Liver (tissue), 9 donors: ENCODE results near the gene ISOC1. TPM values are rescaled to one million over a fixed set of nuclear protein-coding genes. Genes with fewer than 3 reads are reported as not detected.

ENCODE experiments used
- DNase-seq: peaks from one replicate; pipeline ENCODE4 v3.0.0-alpha.2; 2017; ENCODE audit warnings: low spot score
- H3K27ac ChIP-seq, 2 donors: one replicate each; pipeline ENCODE4 v1.7.0; 2013; ENCODE audit warnings: inconsistent platforms in 2 of 2, low read length in 2 of 2, control low read depth in 1 of 2, low read depth in 1 of 2, mild to moderate bottlenecking in 1 of 2
- H3K27me3 ChIP-seq, 4 donors: one replicate each; pipeline versions ENCODE4 v1.6.1 to v1.7.0; 2013; ENCODE audit warnings: low read length in 3 of 4, inconsistent platforms in 1 of 4, mild to moderate bottlenecking in 1 of 4, moderate library complexity in 1 of 4; ENCODE audit not compliant: control insufficient read depth in 4 of 4, insufficient read depth in 4 of 4
- H3K36me3 ChIP-seq, 4 donors: one replicate each; pipeline versions ENCODE4 v1.6.1 to v1.7.0; 2013; ENCODE audit warnings: low read length in 3 of 4, mild to moderate bottlenecking in 3 of 4, low read depth in 1 of 4, moderate library complexity in 1 of 4; ENCODE audit not compliant: control insufficient read depth in 4 of 4, insufficient read depth in 3 of 4
- H3K4me1 ChIP-seq, 4 donors: one replicate each; pipeline versions ENCODE4 v1.6.1 to v1.7.0; 2013; ENCODE audit warnings: low read length in 3 of 4, mild to moderate bottlenecking in 3 of 4, moderate library complexity in 1 of 4; ENCODE audit not compliant: control insufficient read depth in 4 of 4, insufficient read depth in 4 of 4
- H3K4me3 ChIP-seq, 3 donors: one replicate each; pipeline versions ENCODE4 v1.6.1 to v1.7.0; 2013; ENCODE audit warnings: low read length in 3 of 3, control low read depth in 1 of 3, low read depth in 1 of 3, mild to moderate bottlenecking in 1 of 3
- H3K9ac ChIP-seq, 2 donors: one replicate each; pipeline ENCODE4 v1.7.0; 2013; ENCODE audit warnings: low read length in 2 of 2, mild to moderate bottlenecking in 2 of 2, moderate library complexity in 2 of 2, control low read depth in 1 of 2, low read depth in 1 of 2
- H3K9me3 ChIP-seq, 4 donors: one replicate each; pipeline versions ENCODE4 v1.6.1 to v1.7.0; 2013; ENCODE audit warnings: low read length in 3 of 4; ENCODE audit not compliant: control insufficient read depth in 4 of 4
- ATF3 ChIP-seq: IDR thresholded peaks from 2 replicates; pipeline ENCODE4 v1.6.1; 2016; ENCODE audit warnings: antibody characterized with exemption
- CTCF ChIP-seq: fragments of 150-350 bp; IDR thresholded peaks from 2 replicates; pipeline ENCODE4 v1.5.1; 2017; ENCODE audit warnings: improper control_type of control experiment, low read depth, low read length; ENCODE audit not compliant: missing input control
- EGR1 ChIP-seq, 2 donors: IDR thresholded peaks; 2 replicates each; pipeline ENCODE4 v1.6.1; 2016 to 2018; ENCODE audit warnings: antibody characterized with exemption in 2 of 2, low read depth in 2 of 2
- FOXA2 ChIP-seq: IDR thresholded peaks from 2 replicates; pipeline ENCODE4 v1.6.1; 2016; ENCODE audit warnings: antibody characterized with exemption
- GABPA ChIP-seq, 2 donors: IDR thresholded peaks in 1 of 2; conservative IDR thresholded peaks in 1 of 2; 2 replicates each; pipeline ENCODE4 v1.6.1; 2016; ENCODE audit warnings: antibody characterized with exemption in 2 of 2, mild to moderate bottlenecking in 1 of 2, moderate library complexity in 1 of 2
- HNF4A ChIP-seq, 2 donors: conservative IDR thresholded peaks; 2 replicates each; pipeline ENCODE4 v1.6.1; 2016; ENCODE audit warnings: antibody characterized with exemption in 2 of 2, mild to moderate bottlenecking in 2 of 2
- HNF4G ChIP-seq: IDR thresholded peaks from 2 replicates; pipeline ENCODE4 v1.6.1; 2016; ENCODE audit warnings: antibody characterized with exemption
- JUND ChIP-seq, 2 donors: IDR thresholded peaks; 2 replicates each; pipeline ENCODE4 v1.6.1; 2016; ENCODE audit warnings: antibody characterized with exemption in 2 of 2
- NR2F2 ChIP-seq: IDR thresholded peaks from 2 replicates; pipeline ENCODE4 v1.6.1; 2016; ENCODE audit warnings: antibody characterized with exemption
- RAD21 ChIP-seq, 2 donors: IDR thresholded peaks; 2 replicates each; pipeline ENCODE4 v1.6.1; 2016; ENCODE audit warnings: antibody characterized with exemption in 2 of 2, mild to moderate bottlenecking in 2 of 2
- RXRA ChIP-seq, 2 donors: IDR thresholded peaks; 2 replicates each; pipeline ENCODE4 v1.6.1; 2017 to 2018; ENCODE audit warnings: antibody characterized with exemption in 2 of 2, mild to moderate bottlenecking in 1 of 2
- SP1 ChIP-seq: IDR thresholded peaks from 2 replicates; pipeline ENCODE4 v1.6.1; 2018; ENCODE audit warnings: antibody characterized with exemption, mild to moderate bottlenecking
- TAF1 ChIP-seq: conservative IDR thresholded peaks from 2 replicates; pipeline ENCODE4 v1.6.1; 2016; ENCODE audit warnings: antibody characterized with exemption, mild to moderate bottlenecking
- YY1 ChIP-seq: IDR thresholded peaks from 2 replicates; pipeline ENCODE4 v1.6.1; 2016; ENCODE audit warnings: antibody characterized with exemption, mild to moderate bottlenecking
- ZBTB33 ChIP-seq: IDR thresholded peaks from 2 replicates; pipeline ENCODE4 v1.6.1; 2016; ENCODE audit warnings: antibody characterized with exemption
- WGBS: extraction: QIAGEN DNeasy Blood & Tissue Kit; methylation state at CpG from one replicate; pipeline ENCODE4 v1.1.7; 2013; 5-methylcytosine and 5-hydroxymethylcytosine counted together
- polyA plus RNA-seq, 2 donors: library from polyadenylated mRNA; stranded (reverse) in 1 of 2; unstranded in 1 of 2; fragments of 200-250 nt in 1 of 2; fragments of >200 nt in 1 of 2; fragmentation: Nextera tagmentation in 1 of 2; extraction: Ambion mirVana in 1 of 2; gene quantifications; one replicate each; pipeline versions ENCODE4 v1.2.1 to v1.2.3, GENCODE V29; 2013 to 2015
- total RNA-seq, 2 donors: library from RNA; depleted of rRNA; stranded (reverse); fragments of >200 nt; gene quantifications; one replicate each; pipeline ENCODE4 v1.2.3, GENCODE V29; 2014
- TF ChIP-seq, protein P1 (sequence below): IDR thresholded peaks from 2 replicates; pipeline ENCODE4 v1.6.1; 2016; ENCODE audit warnings: antibody characterized with exemption, mild to moderate bottlenecking
- donor health status: healthy.
- donor health status: healthy.
- donor health status: healthy.
- donor health status: healthy.
- donor health status: healthy.

ISOC1 gene
- total and polyA plus RNA-seq, 4 donors, result 34.1 to 52.9 (median 41.8) TPM

- no peak for TF ChIP-seq ZBTB33
Observed at GRCh38 chr5:129107637-129108036, 13.1 kb downstream of the ISOC1 start (continued).

DNA sequence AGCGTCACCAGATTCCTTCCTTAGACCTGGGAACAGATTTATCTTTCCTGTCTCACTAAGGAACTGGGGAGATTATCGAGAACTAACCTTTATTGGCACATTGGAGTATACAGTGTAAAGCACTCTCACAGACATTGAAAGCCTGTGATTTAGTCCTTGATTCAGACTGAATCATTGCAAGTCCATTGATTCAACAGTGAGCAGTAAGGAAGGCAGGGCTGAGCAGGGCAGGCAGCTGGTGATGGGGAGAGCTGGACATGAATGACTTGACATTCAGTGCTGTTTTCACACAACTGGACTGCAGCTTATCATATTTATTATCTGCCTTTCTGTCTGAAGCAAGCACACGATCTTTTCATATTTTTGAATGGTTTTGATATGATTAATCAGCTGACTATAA, 16.2 kb downstream of the ISOC1 start:
- H3K27ac ChIP-seq, result no peak overlapping the region
- DNase-seq, result no peak
- H3K27me3 ChIP-seq, result no peaks in the 10 kb centered on the region
- H3K36me3 ChIP-seq, result peaks cover 3 to 10% (median 9%) of the 10 kb centered on the region in 4 donors
- TF ChIP-seq FOXA2, result no peak
- TF ChIP-seq GABPA (IDR thresholded peaks at IDR 0.05 in 1 of 2, conservative IDR thresholded peaks at IDR 0.05 in 1 of 2), result no peak
- TF ChIP-seq TAF1, result no peak
- no peak for TF ChIP-seq RXRA (IDR thresholded peaks at IDR 0.05)
- no peak for TF ChIP-seq CTCF
- TF ChIP-seq EGR1 (IDR thresholded peaks at IDR 0.05; ENCODE audit: low read depth in 2 of 2), result no peak
- TF ChIP-seq JUND (IDR thresholded peaks at IDR 0.05), result no peak
- TF ChIP-seq YY1, result no peak
- TF ChIP-seq ZBTB33, result no peak
- TF ChIP-seq ATF3, result no peak
- no peak for TF ChIP-seq SP1
- no peak for TF ChIP-seq HNF4G
- H3K4me1 ChIP-seq, result peaks cover 3 to 33% (median 24%) of the 10 kb centered on the region in 4 donors
- H3K4me3 ChIP-seq, result no peak overlapping the region
- no peaks in the 10 kb centered on the region for H3K9me3 ChIP-seq
- WGBS, result 87% methylated on average over 3 of the region's 3 CpGs
- no peak overlapping the region for H3K9ac ChIP-seq

- Histone ChIP-seq H3K27me3 (no peaks in the 10 kb centered on the region), H3K27ac (no peak overlapping the region), H3K9ac (no peak overlapping the region), H3K9me3 (no peaks in the 10 kb centered on the region), H3K4me1 (peaks cover 3 to 37% (median 26%) of the 10 kb centered on the region in 4 donors), H3K36me3 (peaks cover 3 to 10% (median 9%) of the 10 kb centered on the region in 4 donors), H3K4me3 (no peak overlapping the region)
- DNase-seq, result no peak
- TF ChIP-seq RAD21 (IDR thresholded peaks at IDR 0.05) (no peak), HNF4A (conservative IDR thresholded peaks at IDR 0.05) (no peak), NR2F2 (no peak), JUND (IDR thresholded peaks at IDR 0.05) (no peak), EGR1 (IDR thresholded peaks at IDR 0.05; ENCODE audit: low read depth in 2 of 2) (no peak), TAF1 (no peak), RXRA (IDR thresholded peaks at IDR 0.05) (no peak), ATF3 (no peak), GABPA (IDR thresholded peaks at IDR 0.05 in 1 of 2, conservative IDR thresholded peaks at IDR 0.05 in 1 of 2) (no peak), CTCF (no peak)
- TF ChIP-seq, protein P1, sequence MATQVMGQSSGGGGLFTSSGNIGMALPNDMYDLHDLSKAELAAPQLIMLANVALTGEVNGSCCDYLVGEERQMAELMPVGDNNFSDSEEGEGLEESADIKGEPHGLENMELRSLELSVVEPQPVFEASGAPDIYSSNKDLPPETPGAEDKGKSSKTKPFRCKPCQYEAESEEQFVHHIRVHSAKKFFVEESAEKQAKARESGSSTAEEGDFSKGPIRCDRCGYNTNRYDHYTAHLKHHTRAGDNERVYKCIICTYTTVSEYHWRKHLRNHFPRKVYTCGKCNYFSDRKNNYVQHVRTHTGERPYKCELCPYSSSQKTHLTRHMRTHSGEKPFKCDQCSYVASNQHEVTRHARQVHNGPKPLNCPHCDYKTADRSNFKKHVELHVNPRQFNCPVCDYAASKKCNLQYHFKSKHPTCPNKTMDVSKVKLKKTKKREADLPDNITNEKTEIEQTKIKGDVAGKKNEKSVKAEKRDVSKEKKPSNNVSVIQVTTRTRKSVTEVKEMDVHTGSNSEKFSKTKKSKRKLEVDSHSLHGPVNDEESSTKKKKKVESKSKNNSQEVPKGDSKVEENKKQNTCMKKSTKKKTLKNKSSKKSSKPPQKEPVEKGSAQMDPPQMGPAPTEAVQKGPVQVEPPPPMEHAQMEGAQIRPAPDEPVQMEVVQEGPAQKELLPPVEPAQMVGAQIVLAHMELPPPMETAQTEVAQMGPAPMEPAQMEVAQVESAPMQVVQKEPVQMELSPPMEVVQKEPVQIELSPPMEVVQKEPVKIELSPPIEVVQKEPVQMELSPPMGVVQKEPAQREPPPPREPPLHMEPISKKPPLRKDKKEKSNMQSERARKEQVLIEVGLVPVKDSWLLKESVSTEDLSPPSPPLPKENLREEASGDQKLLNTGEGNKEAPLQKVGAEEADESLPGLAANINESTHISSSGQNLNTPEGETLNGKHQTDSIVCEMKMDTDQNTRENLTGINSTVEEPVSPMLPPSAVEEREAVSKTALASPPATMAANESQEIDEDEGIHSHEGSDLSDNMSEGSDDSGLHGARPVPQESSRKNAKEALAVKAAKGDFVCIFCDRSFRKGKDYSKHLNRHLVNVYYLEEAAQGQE, result no peak
- 86% methylated on average over 2 of the region's 2 CpGs for WGBS
Observed at GRCh38 chr5:129111351-129111750, 16.8 kb downstream of the ISOC1 start.
